Skin epidermis (tissue), 12 donors: ENCODE results near the gene NRG2.

Experiments used
- H3K27ac ChIP-seq, 21 experiments: fragments of 200-600 bp; sonication (generic) in 11 of 21; one replicate each; pipeline ENCODE4 v1.5.0; 2020; ENCODE audit warnings: mild to moderate bottlenecking in 3 of 21, inconsistent platforms in 2 of 21, moderate library complexity in 2 of 21
- H3K4me3 ChIP-seq, 7 experiments: fragments of 200-600 bp; sonication (generic) in 2 of 7; one replicate each; pipeline ENCODE4 v1.5.0; 2020; ENCODE audit warnings: inconsistent platforms in 2 of 7, mild to moderate bottlenecking in 2 of 7, moderate library complexity in 1 of 7

Gene NRG2

GRCh38 chr5:139869042-139869790 is 173.9 kb downstream of the NRG2 start:
- Histone ChIP-seq H3K27ac (no peak overlapping the region), H3K4me3 (no peak overlapping the region)

GRCh38 chr5:139867581-139867980 is 175.5 kb downstream of the NRG2 start:
- H3K27ac ChIP-seq: no peak overlapping the region
- no peak overlapping the region for H3K4me3 ChIP-seq

GRCh38 chr5:139867109-139867508 is 176.0 kb downstream of the NRG2 start:
- Histone ChIP-seq H3K27ac (no peak overlapping the region), H3K4me3 (no peak overlapping the region)

GRCh38 chr5:139864716-139865483 is 178.2 kb downstream of the NRG2 start:
- Histone ChIP-seq H3K27ac (no peak overlapping the region), H3K4me3 (no peak overlapping the region)

- H3K4me3 ChIP-seq: no peak overlapping the region
- H3K27ac ChIP-seq: no peak overlapping the region
Observed at GRCh38 chr5:139863855-139864558, 179.1 kb downstream of the NRG2 start.

GRCh38 chr5:139863361-139863760 is 179.7 kb downstream of the NRG2 start:
- H3K27ac ChIP-seq: no peak overlapping the region
- H3K4me3 ChIP-seq: no peak overlapping the region

- no peak overlapping the region for H3K27ac ChIP-seq
- H3K4me3 ChIP-seq: no peak overlapping the region
Observed at GRCh38 chr5:139862803-139863202, 180.3 kb downstream of the NRG2 start.

GRCh38 chr5:139862313-139862712 is 180.8 kb downstream of the NRG2 start:
- no peak overlapping the region for H3K27ac ChIP-seq
- H3K4me3 ChIP-seq: no peak overlapping the region

- Histone ChIP-seq H3K4me3 (no peak overlapping the region), H3K27ac (no peak overlapping the region)
Observed at GRCh38 chr5:139861889-139862207, 181.3 kb downstream of the NRG2 start.

- Histone ChIP-seq H3K27ac (no peak overlapping the region), H3K4me3 (no peak overlapping the region)
Observed at GRCh38 chr5:139861021-139861888, 181.8 kb downstream of the NRG2 start.

GRCh38 chr5:139859013-139859412 is 184.1 kb downstream of the NRG2 start:
- H3K27ac ChIP-seq: no peak overlapping the region
- no peak overlapping the region for H3K4me3 ChIP-seq

GRCh38 chr5:139856714-139857113 is 186.4 kb downstream of the NRG2 start:
- no peak overlapping the region for H3K4me3 ChIP-seq
- no peak overlapping the region for H3K27ac ChIP-seq

GRCh38 chr5:139855946-139856540 is 187.1 kb downstream of the NRG2 start:
- no peak overlapping the region for H3K4me3 ChIP-seq
- H3K27ac ChIP-seq: no peak overlapping the region

GRCh38 chr5:139855451-139855850 is 187.6 kb downstream of the NRG2 start:
- no peak overlapping the region for H3K27ac ChIP-seq
- H3K4me3 ChIP-seq: no peak overlapping the region

GRCh38 chr5:139854953-139855352 is 188.1 kb downstream of the NRG2 start:
- Histone ChIP-seq H3K27ac (no peak overlapping the region), H3K4me3 (no peak overlapping the region)

- Histone ChIP-seq H3K4me3 (no peak overlapping the region), H3K27ac (no peak overlapping the region)
Observed at GRCh38 chr5:139854029-139854605, 189.0 kb downstream of the NRG2 start.

GRCh38 chr5:139852696-139853095 is 190.4 kb downstream of the NRG2 start:
- no peak overlapping the region for H3K27ac ChIP-seq

GRCh38 chr5:139851558-139851957 is 191.5 kb downstream of the NRG2 start:
- H3K4me3 ChIP-seq: no peak overlapping the region

More at GRCh38 chr5:139852696-139853095, 190.4 kb downstream of the NRG2 start:
- H3K4me3 ChIP-seq: no peak overlapping the region

GRCh38 chr5:139850423-139851016 is 192.6 kb downstream of the NRG2 start:
- peak overlapping the region in 1 of 21 experiments; percentile 34 for H3K27ac ChIP-seq
- no peak overlapping the region for H3K4me3 ChIP-seq

More at GRCh38 chr5:139851558-139851957, 191.5 kb downstream of the NRG2 start:
- H3K27ac ChIP-seq: no peak overlapping the region
